Hepatocyte (in vitro differentiated cells): Measurements from ENCODE around the gene IL17RB.

Experiments used
- EZH2 ChIP-seq: fragments of 200-600 bp; sonication (generic); IDR thresholded peaks from 2 replicates; pipeline ENCODE4 v1.6.1; 2016; ENCODE audit warnings: antibody characterized with exemption, mild to moderate bottlenecking, borderline replicate concordance
- EZH2phosphoT487 ChIP-seq: fragments of 200-600 bp; sonication (generic); IDR thresholded peaks from one replicate; pipeline ENCODE4 v1.6.1; 2018; ENCODE audit warnings: antibody characterized with exemption, mild to moderate bottlenecking, low read depth, moderate library complexity; ENCODE audit not compliant: unreplicated experiment, severe bottlenecking
- TF ChIP-seq, protein P1 (sequence below): fragments of 200-600 bp; sonication (generic); IDR thresholded peaks from 2 replicates; pipeline ENCODE4 v1.5.1; 2016; ENCODE audit warnings: antibody characterized with exemption, mild to moderate bottlenecking; ENCODE audit not compliant: poor library complexity

DNA sequence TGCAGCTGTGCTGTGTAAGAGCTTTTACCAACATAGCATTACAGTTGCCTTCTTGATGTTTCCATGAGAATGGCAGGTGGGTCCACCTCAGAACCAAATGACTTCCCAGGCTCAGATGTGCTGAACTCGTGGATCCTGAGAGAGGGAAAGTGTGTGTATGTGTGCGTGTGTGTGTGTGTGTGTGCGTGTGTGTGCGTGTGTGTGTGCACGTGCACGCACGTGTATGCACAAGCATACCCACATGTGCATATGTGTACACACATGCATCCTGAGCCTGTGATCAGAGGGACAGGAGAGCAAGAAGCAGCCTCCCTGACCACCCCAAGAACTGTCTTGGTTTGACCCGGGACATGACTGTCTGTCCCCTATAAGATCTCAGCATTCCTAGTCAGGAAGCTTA is 48.2 kb upstream of the IL17RB start:
- TF ChIP-seq, protein P1, sequence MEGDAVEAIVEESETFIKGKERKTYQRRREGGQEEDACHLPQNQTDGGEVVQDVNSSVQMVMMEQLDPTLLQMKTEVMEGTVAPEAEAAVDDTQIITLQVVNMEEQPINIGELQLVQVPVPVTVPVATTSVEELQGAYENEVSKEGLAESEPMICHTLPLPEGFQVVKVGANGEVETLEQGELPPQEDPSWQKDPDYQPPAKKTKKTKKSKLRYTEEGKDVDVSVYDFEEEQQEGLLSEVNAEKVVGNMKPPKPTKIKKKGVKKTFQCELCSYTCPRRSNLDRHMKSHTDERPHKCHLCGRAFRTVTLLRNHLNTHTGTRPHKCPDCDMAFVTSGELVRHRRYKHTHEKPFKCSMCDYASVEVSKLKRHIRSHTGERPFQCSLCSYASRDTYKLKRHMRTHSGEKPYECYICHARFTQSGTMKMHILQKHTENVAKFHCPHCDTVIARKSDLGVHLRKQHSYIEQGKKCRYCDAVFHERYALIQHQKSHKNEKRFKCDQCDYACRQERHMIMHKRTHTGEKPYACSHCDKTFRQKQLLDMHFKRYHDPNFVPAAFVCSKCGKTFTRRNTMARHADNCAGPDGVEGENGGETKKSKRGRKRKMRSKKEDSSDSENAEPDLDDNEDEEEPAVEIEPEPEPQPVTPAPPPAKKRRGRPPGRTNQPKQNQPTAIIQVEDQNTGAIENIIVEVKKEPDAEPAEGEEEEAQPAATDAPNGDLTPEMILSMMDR = no peak
- TF ChIP-seq EZH2 (no peak), EZH2phosphoT487 (no peak)
